ENCODE data around the gene ECD.
A peak's percentile ranks its signal among the peaks of the same experiment; 100 is the strongest.
"Not testable (repeated sequence)": the region's sequence is repeated elsewhere in the genome, so short reads cannot be mapped to it uniquely, and the experiment has no call there.

Gene ECD

GRCh38 chr10:73110345-73110849, 57.4 kb downstream of the ECD start, which contains the start of gene NUDT13:
NUDT13 (plus strand) TSS chr10:73110455; CDS start chr10:73114366, 3,911 bp downstream.
- H3K4me3 ChIP-seq (ENCODE audit: low read length): peak within 1 kb of the TSS; percentile 48
- no peaks in the 10 kb centered on the region for H3K4me1 ChIP-seq (ENCODE audit: insufficient read depth, low read length)
- peaks cover 26% of the 10 kb centered on the region for H3K36me3 ChIP-seq (ENCODE audit: insufficient read depth, low read length)
- H3K27me3 ChIP-seq (ENCODE audit: insufficient read depth, low read length): no peaks in the 10 kb centered on the region
- no peak within 1 kb of the TSS for H2AFZ ChIP-seq (ENCODE audit: low read depth, low read length)
- peaks cover 5% of the 10 kb centered on the region for H3K9me3 ChIP-seq (ENCODE audit: low read length)

GRCh38 chr10:73109248-73109652, 58.6 kb downstream of the ECD start:
- H3K4me1 ChIP-seq (ENCODE audit: insufficient read depth, low read length); H2AFZ ChIP-seq (ENCODE audit: low read depth, low read length); H3K27me3 ChIP-seq (ENCODE audit: insufficient read depth, low read length); H3K9me3 ChIP-seq (ENCODE audit: low read length); H3K4me3 ChIP-seq (ENCODE audit: low read length): not testable (repeated sequence)
- H3K36me3 ChIP-seq (ENCODE audit: insufficient read depth, low read length): peaks cover 26% of the 10 kb centered on the region

GRCh38 chr10:73106301-73106700, 61.5 kb downstream of the ECD start:
- H3K36me3 ChIP-seq (ENCODE audit: insufficient read depth, low read length): peaks cover 36% of the 10 kb centered on the region
- H3K4me3 ChIP-seq (ENCODE audit: low read length): no peak overlapping the region
- H3K9me3 ChIP-seq (ENCODE audit: low read length): peaks cover 5% of the 10 kb centered on the region
- H2AFZ ChIP-seq (ENCODE audit: low read depth, low read length): no peak overlapping the region
- H3K4me1 ChIP-seq (ENCODE audit: insufficient read depth, low read length): no peaks in the 10 kb centered on the region
- H3K27me3 ChIP-seq (ENCODE audit: insufficient read depth, low read length): no peaks in the 10 kb centered on the region

GRCh38 chr10:73099141-73099540, 68.7 kb downstream of the ECD start:
- no peaks in the 10 kb centered on the region for H3K9me3 ChIP-seq (ENCODE audit: low read length)
- H3K27me3 ChIP-seq (ENCODE audit: insufficient read depth, low read length): no peaks in the 10 kb centered on the region

GRCh38 chr10:73097305-73097670, 70.5 kb downstream of the ECD start:
- no peaks in the 10 kb centered on the region for H3K9me3 ChIP-seq (ENCODE audit: low read length)
- peaks cover 6% of the 10 kb centered on the region for H3K36me3 ChIP-seq (ENCODE audit: insufficient read depth, low read length)
- H3K4me3 ChIP-seq (ENCODE audit: low read length): peak overlapping the region; percentile 73
- H2AFZ ChIP-seq (ENCODE audit: low read depth, low read length): peak overlapping the region; percentile 66
- peaks cover 12% of the 10 kb centered on the region for H3K4me1 ChIP-seq (ENCODE audit: insufficient read depth, low read length)
- H3K27me3 ChIP-seq (ENCODE audit: insufficient read depth, low read length): no peaks in the 10 kb centered on the region

More at GRCh38 chr10:73099141-73099540, 68.7 kb downstream of the ECD start:
- H3K36me3 ChIP-seq (ENCODE audit: insufficient read depth, low read length): peaks cover 12% of the 10 kb centered on the region
- peaks cover 8% of the 10 kb centered on the region for H3K4me1 ChIP-seq (ENCODE audit: insufficient read depth, low read length)
- H3K4me3 ChIP-seq (ENCODE audit: low read length): no peak overlapping the region
- H2AFZ ChIP-seq (ENCODE audit: low read depth, low read length): no peak overlapping the region

GRCh38 chr10:73096449-73097304, 71.1 kb downstream of the ECD start, which contains the start of gene P4HA1:
P4HA1 (minus strand) TSS chr10:73096866; CDS start chr10:73074883, 21,983 bp downstream.
- Histone ChIP-seq H3K4me1 (ENCODE audit: insufficient read depth, low read length) (peaks cover 12% of the 10 kb centered on the region), H3K9me3 (ENCODE audit: low read length) (no peaks in the 10 kb centered on the region)

GRCh38 chr10:73096041-73096448, 71.8 kb downstream of the ECD start:
- Histone ChIP-seq H2AFZ (ENCODE audit: low read depth, low read length) (peak overlapping the region; percentile 52), H3K4me1 (ENCODE audit: insufficient read depth, low read length) (peaks cover 12% of the 10 kb centered on the region), H3K4me3 (ENCODE audit: low read length) (peak overlapping the region; percentile 73), H3K27me3 (ENCODE audit: insufficient read depth, low read length) (no peaks in the 10 kb centered on the region), H3K36me3 (ENCODE audit: insufficient read depth, low read length) (peaks cover 3% of the 10 kb centered on the region), H3K9me3 (ENCODE audit: low read length) (no peaks in the 10 kb centered on the region)

More at GRCh38 chr10:73096449-73097304, 71.1 kb downstream of the ECD start, which contains the start of gene P4HA1:
- H2AFZ ChIP-seq (ENCODE audit: low read depth, low read length): peak within 1 kb of the TSS; percentile 66
- peak within 1 kb of the TSS; percentile 73 for H3K4me3 ChIP-seq (ENCODE audit: low read length)
- H3K27me3 ChIP-seq (ENCODE audit: insufficient read depth, low read length): no peaks in the 10 kb centered on the region
- H3K36me3 ChIP-seq (ENCODE audit: insufficient read depth, low read length): peaks cover 3% of the 10 kb centered on the region

- peak overlapping the region; percentile 52 for H2AFZ ChIP-seq (ENCODE audit: low read depth, low read length)
- H3K4me1 ChIP-seq (ENCODE audit: insufficient read depth, low read length): peaks cover 12% of the 10 kb centered on the region
- H3K4me3 ChIP-seq (ENCODE audit: low read length): peak overlapping the region; percentile 73
- no peaks in the 10 kb centered on the region for H3K27me3 ChIP-seq (ENCODE audit: insufficient read depth, low read length)
- H3K36me3 ChIP-seq (ENCODE audit: insufficient read depth, low read length): peaks cover 3% of the 10 kb centered on the region
- no peaks in the 10 kb centered on the region for H3K9me3 ChIP-seq (ENCODE audit: low read length)
Observed at GRCh38 chr10:73095481-73096021, 72.3 kb downstream of the ECD start.

- H3K9me3 ChIP-seq (ENCODE audit: low read length): no peaks in the 10 kb centered on the region
- peak overlapping the region; percentile 52 for H2AFZ ChIP-seq (ENCODE audit: low read depth, low read length)
- peaks cover 12% of the 10 kb centered on the region for H3K4me1 ChIP-seq (ENCODE audit: insufficient read depth, low read length)
- H3K36me3 ChIP-seq (ENCODE audit: insufficient read depth, low read length): peaks cover 3% of the 10 kb centered on the region
- peak overlapping the region; percentile 73 for H3K4me3 ChIP-seq (ENCODE audit: low read length)
- H3K27me3 ChIP-seq (ENCODE audit: insufficient read depth, low read length): no peaks in the 10 kb centered on the region
Observed at GRCh38 chr10:73094986-73095480, 72.8 kb downstream of the ECD start.

GRCh38 chr10:73093922-73094850, 73.6 kb downstream of the ECD start:
- H3K9me3 ChIP-seq (ENCODE audit: low read length): no peaks in the 10 kb centered on the region
- no peak overlapping the region for H2AFZ ChIP-seq (ENCODE audit: low read depth, low read length)
- no peaks in the 10 kb centered on the region for H3K27me3 ChIP-seq (ENCODE audit: insufficient read depth, low read length)
- peak overlapping the region; percentile 73 for H3K4me3 ChIP-seq (ENCODE audit: low read length)
- H3K36me3 ChIP-seq (ENCODE audit: insufficient read depth, low read length): peaks cover under 1% of the 10 kb centered on the region
- H3K4me1 ChIP-seq (ENCODE audit: insufficient read depth, low read length): peaks cover 12% of the 10 kb centered on the region

GRCh38 chr10:73092830-73093229, 75.0 kb downstream of the ECD start:
- Histone ChIP-seq H3K4me3 (ENCODE audit: low read length) (no peak overlapping the region), H3K4me1 (ENCODE audit: insufficient read depth, low read length) (peaks cover 12% of the 10 kb centered on the region), H2AFZ (ENCODE audit: low read depth, low read length) (no peak overlapping the region), H3K36me3 (ENCODE audit: insufficient read depth, low read length) (no peaks in the 10 kb centered on the region), H3K9me3 (ENCODE audit: low read length) (no peaks in the 10 kb centered on the region), H3K27me3 (ENCODE audit: insufficient read depth, low read length) (no peaks in the 10 kb centered on the region)

GRCh38 chr10:73088304-73088703, 79.5 kb downstream of the ECD start:
- no peak overlapping the region for H3K4me3 ChIP-seq (ENCODE audit: low read length)
- no peaks in the 10 kb centered on the region for H3K36me3 ChIP-seq (ENCODE audit: insufficient read depth, low read length)
- no peaks in the 10 kb centered on the region for H3K9me3 ChIP-seq (ENCODE audit: low read length)
- H2AFZ ChIP-seq (ENCODE audit: low read depth, low read length): no peak overlapping the region
- H3K4me1 ChIP-seq (ENCODE audit: insufficient read depth, low read length): no peaks in the 10 kb centered on the region
- H3K27me3 ChIP-seq (ENCODE audit: insufficient read depth, low read length): no peaks in the 10 kb centered on the region

Data from neuron (in vitro differentiated cells).